ENCODE measurements around the gene RBMS1.
"Not testable (repeated sequence)": the region's sequence is repeated elsewhere in the genome, so short reads cannot be mapped to it uniquely, and the experiment has no call there.

The RBMS1 gene

DNA sequence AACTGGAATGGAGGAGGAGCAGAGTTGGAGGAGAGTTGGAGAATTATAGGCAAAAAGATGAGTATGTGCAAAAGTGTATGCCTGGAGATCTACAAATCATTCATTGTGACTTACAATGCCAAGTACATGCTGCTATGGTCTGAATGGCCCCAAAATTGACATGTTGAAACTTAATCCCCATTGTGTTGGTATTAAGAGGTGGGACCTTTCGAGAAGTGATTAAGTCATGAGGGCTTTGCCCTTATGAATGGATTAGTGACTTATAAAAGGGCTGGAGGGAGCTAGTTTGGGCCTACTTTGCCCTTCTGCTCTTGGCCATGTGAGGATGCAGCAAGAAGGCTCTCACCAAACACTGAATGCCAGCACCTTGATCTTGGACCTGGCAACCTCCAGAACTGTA lies 6.3 kb upstream of the RBMS1 start:
- DNase-seq, result no peak

DNA sequence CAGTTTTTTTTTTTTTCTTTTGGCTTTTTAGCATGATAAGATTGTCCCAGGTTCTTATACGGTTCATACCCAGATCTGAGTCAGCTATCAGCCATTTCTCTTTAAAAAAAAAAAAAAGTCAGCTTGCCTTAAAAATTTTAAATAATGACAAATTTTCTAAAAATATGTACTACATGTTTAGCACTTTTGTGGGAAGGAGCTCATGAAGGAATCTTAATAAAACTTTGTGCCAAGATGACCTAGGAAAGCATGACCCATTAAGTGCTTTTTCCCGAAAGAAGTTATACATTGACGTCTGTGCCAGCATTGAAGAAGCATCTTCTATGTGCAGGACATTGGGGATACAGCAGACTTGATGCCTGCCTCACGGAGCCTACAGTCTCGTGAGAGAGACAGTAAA lies 4.5 kb upstream of the RBMS1 start:
- DNase-seq, result no peak

DNA sequence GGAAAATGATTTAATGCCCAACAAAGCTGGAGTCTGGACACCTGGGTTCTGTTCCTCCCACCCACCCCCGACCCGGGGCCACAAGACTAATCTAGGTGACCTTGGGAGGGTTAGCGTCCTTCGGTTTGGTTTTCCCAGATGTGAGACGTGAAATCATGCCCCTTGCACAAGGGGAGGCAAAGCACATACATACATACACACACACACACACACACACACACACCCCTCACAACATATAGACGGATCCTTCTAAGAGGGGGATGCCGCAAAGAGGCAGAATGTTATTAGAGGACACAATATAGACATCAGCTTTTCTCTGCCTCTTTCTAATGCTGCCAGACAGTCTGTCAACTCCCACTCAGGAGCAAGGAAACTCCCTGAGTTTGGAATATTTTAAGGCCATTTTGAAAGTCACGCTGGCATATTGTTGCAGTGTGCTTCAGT lies 616 bp upstream of the RBMS1 start:
- DNase-seq, result no peak

- DNase-seq, result peak; percentile 36
Observed at GRCh38 chr2:160492401-160493226, 993 bp downstream of the RBMS1 start.

DNA sequence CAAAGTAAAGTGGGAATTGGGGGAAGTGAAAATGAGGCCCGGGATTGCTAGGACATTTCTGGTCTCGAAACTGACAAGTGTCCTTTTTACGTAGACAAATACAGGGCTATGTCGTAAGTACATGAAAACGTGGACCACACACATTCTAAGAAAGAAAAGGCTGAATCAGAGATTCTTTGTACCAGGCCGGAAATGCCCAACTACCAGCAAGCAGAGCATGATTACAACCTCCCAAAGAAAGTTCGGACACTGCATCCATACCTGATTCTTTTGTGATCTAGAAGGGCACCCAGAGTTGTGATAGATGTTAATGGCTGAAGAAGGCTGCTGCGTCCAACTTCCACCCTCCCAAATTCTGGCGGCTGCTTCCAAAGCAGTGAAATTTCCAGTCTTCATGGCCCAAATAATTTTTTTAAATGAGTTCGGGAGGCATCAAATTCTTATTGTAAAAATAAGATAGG lies 1.7 kb downstream of the RBMS1 start:
- no peak for DNase-seq

DNA sequence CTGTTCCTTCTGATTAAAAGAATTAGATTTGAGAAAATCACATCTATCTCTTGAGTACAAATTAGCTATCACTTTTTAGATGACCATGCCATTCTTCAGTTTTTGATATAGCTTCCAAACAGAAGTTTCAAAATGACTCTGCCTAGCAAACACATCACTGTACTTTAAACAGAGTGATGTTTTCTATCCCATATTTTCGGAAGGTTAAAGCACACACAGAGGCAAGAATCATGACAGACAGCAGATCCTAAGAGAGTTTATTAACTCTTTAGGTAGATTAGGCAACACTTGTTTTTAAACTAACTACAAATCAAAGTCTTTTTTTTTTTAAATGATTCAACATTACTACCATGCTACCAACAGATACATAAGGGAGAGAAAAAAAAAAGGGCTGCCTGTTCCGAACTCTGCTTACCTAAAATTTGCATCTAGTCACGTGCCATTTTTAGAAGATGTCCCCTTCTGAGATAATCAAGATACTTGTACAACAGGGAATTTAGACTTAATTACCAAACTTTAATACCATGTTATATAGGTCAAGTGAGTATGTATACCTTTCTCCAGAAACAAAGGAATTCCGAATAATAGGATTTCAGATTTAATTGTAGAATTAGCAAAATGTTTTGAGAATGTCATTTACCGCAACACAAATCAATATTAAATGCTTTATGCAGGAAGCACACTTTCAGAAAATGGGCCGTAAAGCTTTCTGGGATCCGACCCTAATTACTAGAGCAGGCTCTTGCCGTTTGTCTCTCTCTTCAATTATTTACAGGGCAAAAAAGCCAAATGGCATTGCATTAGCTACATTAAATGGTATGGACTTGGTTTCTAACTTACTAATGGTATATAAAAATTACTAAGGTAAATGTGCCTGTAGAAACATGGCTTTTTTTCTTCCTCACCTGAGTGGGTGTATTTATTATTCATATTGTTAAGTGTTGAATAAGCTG lies 2.6 kb downstream of the RBMS1 start:
- no peak for DNase-seq

GRCh38 chr2:160489111-160489510 lies 4.5 kb downstream of the RBMS1 start:
- no peak for DNase-seq

GRCh38 chr2:160488289-160488688 lies 5.3 kb downstream of the RBMS1 start:
- DNase-seq, result not testable (repeated sequence)

DNA sequence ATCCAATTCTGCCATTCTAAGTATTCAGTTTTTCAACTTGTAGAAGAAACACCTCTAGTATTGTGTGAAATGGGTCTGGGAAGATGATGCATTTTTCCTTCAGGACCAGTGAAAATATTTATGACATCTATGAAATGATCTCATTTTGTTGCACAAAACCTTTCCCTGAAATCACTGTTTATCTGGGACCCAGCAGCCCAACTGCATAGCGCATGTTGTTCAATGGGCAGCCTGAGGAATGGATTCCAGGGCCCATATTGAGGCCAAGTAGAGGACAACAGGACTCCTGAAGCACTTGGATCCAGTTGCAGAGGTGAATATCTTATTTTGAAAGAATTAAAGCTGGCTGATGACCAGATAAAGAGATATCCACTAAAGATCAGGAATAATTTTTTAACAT lies 7.3 kb downstream of the RBMS1 start:
- DNase-seq, result no peak

DNA sequence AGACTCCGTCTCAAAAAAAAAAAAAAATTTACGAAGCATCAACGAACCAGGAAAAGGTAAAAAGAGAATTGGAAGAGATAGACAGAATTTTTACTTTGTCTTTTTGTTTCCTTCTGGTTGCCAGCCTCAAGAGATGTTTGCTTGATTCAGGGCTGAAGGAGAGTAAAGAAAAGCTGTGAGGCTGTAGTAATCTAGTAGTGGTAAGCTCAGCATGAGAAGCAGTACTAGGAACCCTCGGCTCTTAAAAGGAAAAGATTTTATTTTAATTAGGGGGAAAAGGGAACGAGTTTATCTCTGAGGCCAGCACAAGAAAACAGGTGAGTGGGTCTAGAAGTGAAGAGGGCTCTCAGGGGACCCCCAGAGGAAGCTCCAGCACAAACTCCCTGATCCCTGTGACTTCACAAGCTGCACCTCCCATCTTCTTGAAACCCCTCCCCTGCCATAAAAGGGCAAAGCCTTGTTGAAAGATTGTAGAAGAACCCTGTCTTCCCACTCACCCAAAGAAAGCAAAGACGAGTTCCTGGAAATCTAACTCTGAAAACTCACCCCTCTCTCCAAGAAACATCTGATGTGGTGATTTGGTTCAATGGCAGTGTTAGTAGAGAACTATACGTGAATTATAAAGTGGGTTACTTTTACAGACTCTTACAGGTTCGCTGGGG lies 8.6 kb downstream of the RBMS1 start:
- no peak for DNase-seq

DNA sequence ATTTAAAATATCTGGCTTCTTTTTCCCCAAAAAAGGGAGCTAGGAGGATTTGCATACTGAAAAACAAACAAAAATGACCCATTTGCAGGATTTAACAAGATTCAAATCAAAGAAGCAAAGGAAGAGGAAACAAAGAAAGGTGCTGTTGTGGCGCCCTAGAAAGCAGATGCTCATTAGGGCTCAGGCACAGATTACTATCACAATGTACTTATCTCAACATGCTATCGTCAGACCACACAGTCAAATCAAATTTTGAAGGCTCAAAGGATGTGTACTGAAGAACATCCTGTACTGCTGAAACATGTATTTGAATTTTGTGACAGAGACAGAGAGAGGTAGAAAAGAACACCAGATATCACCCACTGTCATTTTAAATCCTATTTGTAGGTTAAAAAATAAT lies 10.9 kb downstream of the RBMS1 start:
- DNase-seq, result no peak

- DNase-seq, result no peak
Observed at GRCh38 chr2:160479269-160479668, 14.3 kb downstream of the RBMS1 start.

GRCh38 chr2:160478660-160479059 lies 14.9 kb downstream of the RBMS1 start:
- DNase-seq, result no peak

GRCh38 chr2:160477032-160477431 lies 16.6 kb downstream of the RBMS1 start:
- no peak for DNase-seq

GRCh38 chr2:160474891-160475787 lies 18.5 kb downstream of the RBMS1 start:
- DNase-seq, result no peak

DNA sequence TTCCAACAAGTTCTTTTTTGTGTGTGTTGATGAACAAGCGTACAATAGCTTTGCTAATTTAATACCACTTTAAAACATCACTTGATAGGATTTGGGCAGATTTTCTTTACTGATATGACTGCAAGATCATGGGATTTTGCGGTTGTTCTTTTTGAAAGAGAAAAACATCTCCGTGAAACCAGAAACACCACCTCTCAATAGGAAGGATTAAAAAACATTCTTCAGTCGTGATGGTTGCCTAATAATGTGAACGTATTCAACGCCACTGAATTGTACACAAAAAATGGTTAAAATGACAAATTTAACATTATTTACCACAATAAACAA lies 19.3 kb downstream of the RBMS1 start:
- no peak for DNase-seq

GRCh38 chr2:160473468-160474318 lies 19.9 kb downstream of the RBMS1 start:
- no peak for DNase-seq

- DNase-seq, result no peak
Observed at GRCh38 chr2:160472839-160473251, 20.8 kb downstream of the RBMS1 start.

DNA sequence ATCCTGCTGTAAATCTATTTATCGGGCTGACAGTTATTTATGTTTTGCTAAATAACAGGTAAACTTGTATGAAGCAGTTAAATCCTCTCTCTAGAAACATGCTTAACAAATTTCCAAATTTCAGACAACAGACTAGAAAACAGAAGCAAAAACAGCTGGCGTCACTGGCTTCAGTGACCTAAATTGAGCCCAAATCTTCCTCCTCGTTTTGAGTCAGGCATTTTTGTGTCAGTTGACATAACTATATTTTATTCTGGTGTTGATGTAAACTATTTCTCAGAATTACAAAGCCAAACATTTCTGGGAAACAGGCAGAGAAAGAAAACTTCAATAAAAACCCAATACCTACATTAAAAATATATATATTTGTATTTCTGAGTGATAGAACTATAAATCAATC lies 21.7 kb downstream of the RBMS1 start:
- no peak for DNase-seq

- no peak for DNase-seq
Observed at GRCh38 chr2:160469621-160470204, 23.9 kb downstream of the RBMS1 start.

GRCh38 chr2:160469164-160469563 lies 24.4 kb downstream of the RBMS1 start:
- no peak for DNase-seq

All from activated CD4-positive, alpha-beta T cell treated with anti-CD3 and anti-CD28 coated beads for 1 hour (primary cell).